ENCODE data around the gene MEGF11. TPM values are rescaled to one million over a fixed set of nuclear protein-coding genes. Genes with fewer than 3 reads are reported as not detected.
"Not testable (repeated sequence)": the region's sequence is repeated elsewhere in the genome, so short reads cannot be mapped to it uniquely, and the experiment has no call there.

Gene MEGF11
- polyA plus RNA-seq, 3 donors from 2014 or later, result not detected

- no peaks in the 10 kb centered on the region for H3K9me3 Mint-ChIP-seq
- H3K4me1 Mint-ChIP-seq, result no peaks in the 10 kb centered on the region
- H3K27ac Mint-ChIP-seq, result no peak overlapping the region
- no peak for DNase-seq
- no peak overlapping the region for H3K4me3 Mint-ChIP-seq
- peaks cover 11 to 21% (median 17%) of the 10 kb centered on the region in 3 donors for H3K36me3 Mint-ChIP-seq
- H3K27me3 Mint-ChIP-seq (ENCODE audit: low read depth in 3 of 3), result no peaks in the 10 kb centered on the region
Observed at GRCh38 chr15:65901336-65901735, 352.2 kb downstream of the MEGF11 start.

DNA sequence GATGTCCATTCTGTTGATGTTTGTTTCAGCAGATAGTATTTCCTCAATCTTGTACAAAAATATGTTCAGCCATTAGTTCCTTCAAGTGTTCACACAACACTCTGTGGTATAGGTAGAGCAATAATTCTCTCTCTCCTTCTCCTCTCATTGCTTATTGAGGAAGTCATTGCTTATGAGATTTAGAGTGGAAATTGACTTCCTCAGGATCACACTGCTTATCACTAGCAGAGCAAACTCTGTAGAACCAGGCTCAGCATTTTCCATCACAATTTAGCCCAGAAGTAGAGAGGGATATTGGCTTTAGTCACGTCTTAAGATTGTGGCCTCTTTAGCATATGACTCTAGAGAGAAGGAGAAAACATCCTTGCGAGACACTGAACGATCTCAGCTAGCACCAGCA, 353.1 kb downstream of the MEGF11 start:
- H3K36me3 Mint-ChIP-seq, result peaks cover 11 to 24% (median 13%) of the 10 kb centered on the region in 3 donors
- peak overlapping the region in 1 of 6 donors; percentile 14 for H3K27ac Mint-ChIP-seq
- H3K4me1 Mint-ChIP-seq, result no peaks in the 10 kb centered on the region
- no peaks in the 10 kb centered on the region for H3K27me3 Mint-ChIP-seq (ENCODE audit: low read depth in 3 of 3)
- no peak for DNase-seq
- H3K9me3 Mint-ChIP-seq, result no peaks in the 10 kb centered on the region
- H3K4me3 Mint-ChIP-seq, result no peak overlapping the region

GRCh38 chr15:65896236-65896635, 357.3 kb downstream of the MEGF11 start:
- Mint-ChIP-seq H3K36me3 (peaks cover 5 to 15% (median 13%) of the 10 kb centered on the region in 3 donors), H3K9me3 (no peaks in the 10 kb centered on the region), H3K4me1 (peaks cover 2 to 15% of the 10 kb centered on the region in 2 donors), H3K27me3 (ENCODE audit: low read depth in 3 of 3) (no peaks in the 10 kb centered on the region), H3K27ac (no peak overlapping the region), H3K4me3 (no peak overlapping the region)
- no peak for DNase-seq

- H3K36me3 Mint-ChIP-seq, result peaks cover 9 to 25% (median 17%) of the 10 kb centered on the region in 3 donors
- H3K4me1 Mint-ChIP-seq, result peaks cover 3 to 39% of the 10 kb centered on the region in 2 donors
- no peak overlapping the region for H3K4me3 Mint-ChIP-seq
- H3K27ac Mint-ChIP-seq, result no peak overlapping the region
- no peak for DNase-seq
- H3K9me3 Mint-ChIP-seq, result no peaks in the 10 kb centered on the region
- H3K27me3 Mint-ChIP-seq (ENCODE audit: low read depth in 3 of 3), result no peaks in the 10 kb centered on the region
Observed at GRCh38 chr15:65893060-65893459, 360.5 kb downstream of the MEGF11 start.

GRCh38 chr15:65888981-65889380, 364.6 kb downstream of the MEGF11 start:
- no peak for DNase-seq
- no peaks in the 10 kb centered on the region for H3K9me3 Mint-ChIP-seq
- peaks cover 13 to 70% of the 10 kb centered on the region in 2 donors for H3K4me1 Mint-ChIP-seq
- no peak overlapping the region for H3K27ac Mint-ChIP-seq
- no peak overlapping the region for H3K4me3 Mint-ChIP-seq
- no peaks in the 10 kb centered on the region for H3K27me3 Mint-ChIP-seq (ENCODE audit: low read depth in 3 of 3)
- H3K36me3 Mint-ChIP-seq, result peaks cover 9 to 33% (median 13%) of the 10 kb centered on the region in 3 donors

GRCh38 chr15:65887565-65887964, 366.0 kb downstream of the MEGF11 start:
- peak; percentile 10 to 27 (median 21) for DNase-seq
- Mint-ChIP-seq H3K27me3 (ENCODE audit: low read depth in 3 of 3) (no peaks in the 10 kb centered on the region), H3K27ac (peak overlapping the region; percentile 11 to 84 (median 80)), H3K4me1 (peaks cover 13 to 77% of the 10 kb centered on the region in 2 donors), H3K36me3 (peaks cover 9 to 33% (median 13%) of the 10 kb centered on the region in 3 donors), H3K4me3 (peak overlapping the region in 2 of 5 donors; percentile 1 to 4), H3K9me3 (no peaks in the 10 kb centered on the region)

DNA sequence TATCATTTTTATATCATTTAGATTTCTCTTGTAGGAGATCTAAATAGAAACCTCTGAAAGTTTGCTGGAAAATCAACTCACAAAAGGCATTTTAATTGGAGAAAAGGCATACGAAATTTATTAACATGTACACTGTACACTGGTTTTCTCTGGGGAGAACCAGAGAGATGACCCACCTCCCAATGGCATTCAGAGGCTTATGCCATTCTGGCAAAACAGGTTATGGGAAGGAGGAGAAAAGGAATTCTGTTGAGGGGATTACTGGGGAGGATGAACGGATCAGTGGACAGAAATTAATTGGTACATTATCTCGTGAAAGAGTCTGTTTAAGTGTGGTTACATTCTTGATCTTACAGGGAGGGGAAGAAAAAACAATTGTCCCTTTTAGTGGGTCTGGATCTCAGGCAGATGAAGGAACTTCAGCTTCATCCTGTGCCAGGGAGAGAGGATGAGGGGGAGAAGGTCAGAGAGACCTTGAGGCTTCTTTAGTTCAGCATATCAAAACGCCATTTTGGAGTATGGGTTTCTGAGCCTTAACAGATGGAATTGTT, 367.8 kb downstream of the MEGF11 start:
- H3K27me3 Mint-ChIP-seq (ENCODE audit: low read depth in 3 of 3), result no peaks in the 10 kb centered on the region
- no peaks in the 10 kb centered on the region for H3K9me3 Mint-ChIP-seq
- H3K4me1 Mint-ChIP-seq, result peaks cover 26 to 82% of the 10 kb centered on the region in 2 donors
- no peak for DNase-seq
- H3K27ac Mint-ChIP-seq, result peak overlapping the region in 4 of 6 donors; percentile 14 to 62 (median 39)
- H3K4me3 Mint-ChIP-seq, result no peak overlapping the region
- H3K36me3 Mint-ChIP-seq, result peaks cover 9 to 39% (median 13%) of the 10 kb centered on the region in 3 donors

DNA sequence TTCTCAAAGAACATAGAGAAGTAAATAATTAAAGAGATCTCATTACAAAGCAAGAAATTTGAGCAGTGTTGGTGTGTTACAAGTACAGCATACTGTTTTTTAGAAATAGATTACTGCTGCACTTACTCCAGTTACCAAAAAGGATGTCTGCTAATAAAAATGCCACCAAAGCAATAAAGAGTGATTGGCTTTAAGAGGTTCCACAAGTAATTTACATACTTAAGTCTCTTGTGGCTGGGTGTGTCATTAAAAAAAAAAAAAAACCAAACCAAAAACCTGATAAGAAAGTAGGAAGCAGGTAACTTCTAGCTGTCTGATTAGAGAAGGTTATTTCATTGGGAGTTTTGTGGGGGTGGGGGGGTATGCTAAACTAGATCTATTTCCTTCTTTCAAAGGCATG, 369.0 kb downstream of the MEGF11 start:
- DNase-seq, result no peak
- no peaks in the 10 kb centered on the region for H3K9me3 Mint-ChIP-seq
- peaks cover 26 to 85% of the 10 kb centered on the region in 2 donors for H3K4me1 Mint-ChIP-seq
- peaks cover 13 to 45% (median 14%) of the 10 kb centered on the region in 3 donors for H3K36me3 Mint-ChIP-seq
- no peaks in the 10 kb centered on the region for H3K27me3 Mint-ChIP-seq (ENCODE audit: low read depth in 3 of 3)
- H3K27ac Mint-ChIP-seq, result peak overlapping the region in 3 of 6 donors; percentile 12 to 59 (median 28)
- no peak overlapping the region for H3K4me3 Mint-ChIP-seq

- Mint-ChIP-seq H3K27me3 (ENCODE audit: low read depth in 3 of 3) (no peaks in the 10 kb centered on the region), H3K36me3 (peaks cover 6 to 44% (median 16%) of the 10 kb centered on the region in 3 donors), H3K4me1 (peaks cover 26 to 76% of the 10 kb centered on the region in 2 donors), H3K27ac (peak overlapping the region in 2 of 6 donors; percentile 28 to 36), H3K9me3 (no peaks in the 10 kb centered on the region), H3K4me3 (no peak overlapping the region)
- DNase-seq, result no peak
Observed at GRCh38 chr15:65883571-65883970, 370.0 kb downstream of the MEGF11 start.

- H3K27ac Mint-ChIP-seq, result peak overlapping the region; percentile 25 to 81 (median 69)
- H3K36me3 Mint-ChIP-seq, result peaks cover 7 to 39% (median 23%) of the 10 kb centered on the region in 3 donors
- no peak for DNase-seq
- no peaks in the 10 kb centered on the region for H3K27me3 Mint-ChIP-seq (ENCODE audit: low read depth in 3 of 3)
- no peaks in the 10 kb centered on the region for H3K9me3 Mint-ChIP-seq
- peak overlapping the region in 4 of 5 donors; percentile 6 to 53 (median 30) for H3K4me3 Mint-ChIP-seq
- peaks cover 19 to 70% of the 10 kb centered on the region in 2 donors for H3K4me1 Mint-ChIP-seq
Observed at GRCh38 chr15:65881766-65882434, 371.6 kb downstream of the MEGF11 start.

DNA sequence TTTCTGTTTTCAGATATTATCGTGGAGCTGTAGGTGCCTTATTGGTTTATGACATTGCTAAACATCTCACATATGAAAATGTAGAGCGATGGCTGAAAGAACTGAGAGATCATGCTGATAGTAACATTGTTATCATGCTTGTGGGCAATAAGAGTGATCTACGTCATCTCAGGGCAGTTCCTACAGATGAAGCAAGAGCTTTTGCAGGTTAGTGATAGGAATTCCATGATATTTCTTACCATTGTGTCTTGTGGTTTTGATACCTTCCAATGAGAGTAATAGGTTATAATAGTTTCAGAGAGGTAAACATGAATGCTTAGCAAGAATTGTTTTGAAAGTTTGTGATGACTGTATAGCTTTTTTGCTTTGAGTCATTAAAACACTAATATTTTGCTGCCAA, 375.8 kb downstream of the MEGF11 start:
- no peak overlapping the region for H3K4me3 Mint-ChIP-seq
- no peaks in the 10 kb centered on the region for H3K9me3 Mint-ChIP-seq
- H3K27ac Mint-ChIP-seq, result no peak overlapping the region
- no peak for DNase-seq
- peaks cover 21 to 61% of the 10 kb centered on the region in 2 donors for H3K4me1 Mint-ChIP-seq
- H3K36me3 Mint-ChIP-seq, result peaks cover 10 to 33% (median 22%) of the 10 kb centered on the region in 3 donors
- no peaks in the 10 kb centered on the region for H3K27me3 Mint-ChIP-seq (ENCODE audit: low read depth in 3 of 3)

GRCh38 chr15:65875458-65875857, 378.1 kb downstream of the MEGF11 start:
- no peak overlapping the region for H3K27ac Mint-ChIP-seq
- no peaks in the 10 kb centered on the region for H3K27me3 Mint-ChIP-seq (ENCODE audit: low read depth in 3 of 3)
- H3K4me1 Mint-ChIP-seq, result peaks cover 18 to 57% of the 10 kb centered on the region in 2 donors

GRCh38 chr15:65873256-65873655, 380.3 kb downstream of the MEGF11 start:
- Mint-ChIP-seq H3K27ac (no peak overlapping the region), H3K27me3 (ENCODE audit: low read depth in 3 of 3) (peaks cover 9 to 13% (median 10%) of the 10 kb centered on the region in 3 donors), H3K4me1 (peaks cover 31 to 69% of the 10 kb centered on the region in 2 donors), H3K36me3 (peaks cover 10 to 15% (median 14%) of the 10 kb centered on the region in 3 donors), H3K9me3 (no peaks in the 10 kb centered on the region), H3K4me3 (no peak overlapping the region)
- no peak for DNase-seq

More at GRCh38 chr15:65875458-65875857, 378.1 kb downstream of the MEGF11 start:
- Mint-ChIP-seq H3K9me3 (no peaks in the 10 kb centered on the region), H3K4me3 (no peak overlapping the region), H3K36me3 (peaks cover 10 to 26% (median 20%) of the 10 kb centered on the region in 3 donors)
- no peak for DNase-seq

DNA sequence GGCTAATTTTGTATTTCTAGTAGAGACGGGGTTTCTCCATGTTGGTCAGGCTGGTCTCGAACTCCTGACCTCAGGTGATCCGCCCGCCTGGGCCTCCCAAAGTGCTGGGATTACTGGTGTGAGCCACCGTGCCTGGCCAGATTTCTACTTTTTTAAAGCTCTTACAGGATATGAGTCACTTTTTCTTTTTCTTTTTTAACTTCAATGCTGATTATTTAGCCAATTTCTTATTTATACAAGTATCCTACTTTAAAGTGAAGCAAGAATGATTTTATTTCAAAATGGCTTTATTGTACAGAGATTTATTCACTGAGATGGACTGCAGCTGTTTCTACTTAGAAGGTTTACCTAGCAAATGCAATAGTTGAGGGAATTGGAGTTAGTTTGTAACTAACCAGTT, 381.0 kb downstream of the MEGF11 start:
- peaks cover 29 to 65% of the 10 kb centered on the region in 2 donors for H3K4me1 Mint-ChIP-seq
- H3K9me3 Mint-ChIP-seq, H3K36me3 Mint-ChIP-seq, DNase-seq: not testable (repeated sequence)
- H3K27ac Mint-ChIP-seq, result peak overlapping the region in 1 of 6 donors; percentile 4
- peaks cover 9 to 17% (median 10%) of the 10 kb centered on the region in 3 donors for H3K27me3 Mint-ChIP-seq (ENCODE audit: low read depth in 3 of 3)
- peak overlapping the region in 1 of 5 donors; percentile 0 for H3K4me3 Mint-ChIP-seq

All from immature natural killer cell (primary cell).